Activated naive CD4-positive, alpha-beta T cell treated with anti-CD3 and anti-CD28 coated beads for 36 hours (primary cell): ENCODE data around the gene ACTR6. TPM values are rescaled to one million over a fixed set of nuclear protein-coding genes. Genes with fewer than 3 reads are reported as not detected.
A peak's percentile ranks its signal among the peaks of the same experiment; 100 is the strongest.

Experiments
- CTCF ChIA-PET: fragments of 350-600 bp; sonication (Branson Sonifier 250); formaldehyde crosslinking; loops from one replicate; lab custom pipeline; 2021; ENCODE audit warnings: antibody characterized with exemption; lab: Charles Lee
- DNase-seq: peaks from one replicate; pipeline ENCODE4 v3.0.0-alpha.2; 2020
- H3K27ac Mint-ChIP-seq: one replicate; pipeline ENCODE4 v1.8.0; 2021; ENCODE audit warnings: mild to moderate bottlenecking, mixed read lengths
- H3K27me3 Mint-ChIP-seq: one replicate; pipeline ENCODE4 v1.8.0; 2021; ENCODE audit warnings: low read depth, mixed read lengths
- H3K36me3 Mint-ChIP-seq: one replicate; pipeline ENCODE4 v1.8.0; 2021; ENCODE audit warnings: low read depth, mixed read lengths
- H3K4me1 Mint-ChIP-seq: one replicate; pipeline ENCODE4 v1.8.0; 2021; ENCODE audit warnings: low read depth, mixed read lengths
- H3K4me3 Mint-ChIP-seq: one replicate; pipeline ENCODE4 v1.8.0; 2021; ENCODE audit warnings: mild to moderate bottlenecking, moderate library complexity, mixed read lengths
- H3K9me3 Mint-ChIP-seq: one replicate; pipeline ENCODE4 v1.8.0; 2021; ENCODE audit warnings: mixed read lengths
- intact Hi-C: fragments of 100-400 bp; cut with micrococcal nuclease; formaldehyde crosslinking; loops from one replicate; pipeline ENCODE4 v1.15.1; 2023
- total RNA-seq, 2 experiments: library from RNA; stranded (reverse); gene quantifications; one replicate each; pipeline ENCODE4 v1.2.3, GENCODE V29; 2021

Gene ACTR6
- total RNA-seq, result 10 to 100 TPM; 38.0 to 41.8 TPM

DNA sequence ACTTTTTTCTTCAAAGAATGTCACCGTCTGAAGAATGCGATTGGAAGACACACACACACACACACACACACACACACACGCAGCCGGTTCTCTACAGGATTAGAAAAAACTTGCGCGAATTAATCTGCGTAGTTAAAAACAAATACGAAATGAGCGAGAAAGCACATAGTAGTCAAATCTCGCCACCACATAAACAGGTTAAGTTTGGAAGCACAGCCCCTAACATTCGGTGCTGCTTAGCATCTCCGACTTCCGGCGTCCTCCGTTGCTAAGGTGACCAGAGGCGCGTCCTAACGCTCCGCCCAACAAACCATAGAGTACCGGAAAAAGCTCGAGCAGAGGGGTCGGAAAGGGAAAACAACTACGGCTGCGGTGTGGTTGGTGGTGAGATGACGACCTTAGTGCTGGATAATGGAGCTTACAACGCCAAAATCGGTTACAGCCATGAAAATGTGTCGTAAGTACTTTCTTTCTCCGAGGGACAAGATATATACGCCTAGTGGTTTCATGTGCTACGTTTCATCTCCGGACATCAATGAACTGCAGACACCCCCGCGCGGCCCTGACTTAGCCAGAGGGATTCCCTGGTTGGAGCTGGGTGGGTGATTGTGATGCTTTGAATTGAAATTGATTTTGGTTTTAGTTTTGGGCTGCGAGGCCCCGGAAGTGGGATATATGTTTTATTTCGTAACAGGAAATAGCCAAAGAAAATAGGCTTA lies at the start of gene ACTR6:
Gene ACTR6, plus strand, starts transcription at position 353 of the 719 bp plus-strand sequence. Its CDS starts 37 bp downstream, at position 390.
- H3K36me3 Mint-ChIP-seq, result peaks cover 6% of the 10 kb centered on the region
- intact Hi-C loops, result loop anchor here (1.0 to 5.0 kb wide), 9 partner anchors 36 to 1698 kb away; partner anchors contain the start of genes APAF1, BLTP3B, DEPDC4 and SCYL2
- H3K4me3 Mint-ChIP-seq, result peak within 1 kb of the TSS; percentile 99
- CTCF ChIA-PET, result interaction anchor here (2.0 kb wide), 1 partner anchor 54 kb away, joined by 6 read pairs; no protein-coding TSS in a partner anchor
- H3K27me3 Mint-ChIP-seq, result no peaks in the 10 kb centered on the region
- peaks cover 27% of the 10 kb centered on the region for H3K4me1 Mint-ChIP-seq
- DNase-seq, result peak; percentile 98
- peak within 1 kb of the TSS; percentile 99 for H3K27ac Mint-ChIP-seq
- no peaks in the 10 kb centered on the region for H3K9me3 Mint-ChIP-seq

DNA sequence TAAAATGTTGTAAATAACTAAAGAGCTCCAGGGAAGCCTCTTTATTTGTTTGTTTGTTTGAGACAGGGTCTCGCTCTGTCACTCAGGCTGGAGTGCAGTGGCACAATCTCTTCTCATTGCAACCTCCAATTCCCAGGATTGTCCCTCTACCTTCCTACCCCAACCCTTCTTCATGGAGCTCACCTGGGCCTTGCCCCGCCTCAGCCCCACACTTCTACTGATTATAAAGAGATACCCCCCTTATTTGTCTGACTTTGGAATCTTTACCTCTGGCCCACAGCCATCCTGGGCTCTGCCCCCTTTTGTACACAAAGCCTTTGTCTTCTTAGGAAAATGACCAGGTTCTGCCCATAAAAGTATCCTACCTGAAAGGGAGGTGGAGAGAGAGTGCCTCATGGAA lies 48.8 kb upstream of the ACTR6 start:
- CTCF ChIA-PET, result interaction anchor here (0.6 kb wide), 1 partner anchor 141 kb away, joined by 3 read pairs; no protein-coding TSS in a partner anchor
- no peaks in the 10 kb centered on the region for H3K36me3 Mint-ChIP-seq
- DNase-seq, result no peak
- H3K4me3 Mint-ChIP-seq, result no peak overlapping the region
- H3K27me3 Mint-ChIP-seq, result no peaks in the 10 kb centered on the region
- intact Hi-C loops, result loop anchor here (5.0 kb wide), 1 partner anchor 591 kb away; no protein-coding TSS in a partner anchor
- no peak overlapping the region for H3K27ac Mint-ChIP-seq
- H3K9me3 Mint-ChIP-seq, result no peaks in the 10 kb centered on the region
- H3K4me1 Mint-ChIP-seq, result peaks cover 6% of the 10 kb centered on the region

DNA sequence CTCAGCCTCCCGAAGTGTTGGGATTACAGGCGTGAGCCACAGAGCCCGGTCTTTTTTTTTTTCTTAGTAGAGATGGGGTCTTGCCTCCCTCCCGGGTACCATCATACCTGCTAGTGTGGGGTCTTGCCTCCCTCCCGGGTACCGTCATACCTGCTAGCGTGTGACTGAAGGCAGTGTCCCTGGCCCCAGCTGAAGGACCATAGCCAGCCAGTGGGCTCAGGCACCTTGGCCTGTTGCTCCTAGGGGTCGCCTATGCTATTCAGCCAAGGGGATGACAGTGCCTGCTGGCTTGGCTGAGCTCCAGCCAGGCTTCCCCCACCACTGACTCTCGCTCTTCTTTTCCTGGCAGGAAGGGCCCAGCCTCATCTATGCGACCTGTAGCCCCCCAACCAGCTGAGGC lies 47.5 kb upstream of the ACTR6 start:
- Mint-ChIP-seq H3K27me3 (no peaks in the 10 kb centered on the region), H3K36me3 (no peaks in the 10 kb centered on the region), H3K27ac (no peak overlapping the region), H3K4me3 (no peak overlapping the region), H3K4me1 (peaks cover 6% of the 10 kb centered on the region), H3K9me3 (no peaks in the 10 kb centered on the region)
- CTCF ChIA-PET, result interaction anchor here (1.1 to 2.1 kb wide), 2 partner anchors 8 to 13 kb away, joined by 4 to 27 read pairs; partner anchors contain the start of gene BLTP3B
- intact Hi-C loops, result loop anchor here (5.0 kb wide), 1 partner anchor 589 kb away; no protein-coding TSS in a partner anchor
- no peak for DNase-seq

DNA sequence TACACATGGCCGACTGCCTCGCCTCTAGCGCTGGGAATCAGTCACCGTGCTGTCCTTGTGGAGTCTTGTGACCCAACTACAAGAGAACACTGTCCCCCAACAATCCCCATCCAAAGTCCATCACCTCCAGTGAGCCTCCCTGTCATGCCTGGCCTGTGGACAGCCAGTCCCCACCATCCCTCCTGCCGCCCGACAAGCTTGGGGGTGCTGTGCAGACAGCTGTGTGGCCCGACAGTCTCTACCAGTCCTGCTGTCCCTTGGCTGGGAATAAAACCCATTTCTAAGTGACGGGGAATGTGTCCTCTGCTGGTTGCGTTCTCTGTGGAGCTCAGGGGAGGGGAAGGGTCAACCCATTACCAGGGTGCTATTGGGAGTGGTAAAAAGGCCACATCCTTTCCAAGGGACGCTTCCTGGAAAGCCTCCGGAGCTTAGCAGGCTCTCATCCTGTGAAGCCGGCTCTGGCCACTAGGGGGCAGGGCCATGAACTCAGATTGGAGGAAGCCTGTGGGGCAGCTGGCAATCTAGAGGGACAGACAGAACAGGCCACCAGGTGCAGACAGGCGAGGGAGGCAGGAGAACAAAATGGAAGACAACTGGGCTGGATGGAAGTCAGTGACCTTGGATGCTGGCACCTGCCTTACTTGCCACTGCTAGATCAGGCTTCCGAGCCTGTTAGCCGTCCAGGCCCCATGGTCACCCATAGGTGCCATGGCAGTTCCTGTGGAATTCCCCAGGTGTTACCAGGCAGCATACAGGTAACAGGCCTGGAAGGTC lies 46.0 kb upstream of the ACTR6 start:
- intact Hi-C loops, result loop anchor here (2.0 to 5.0 kb wide), 2 partner anchors 250 to 588 kb away; no protein-coding TSS in a partner anchor
- CTCF ChIA-PET, result interaction anchor here (0.6 to 2.3 kb wide), 23 partner anchors 10 to 1111 kb away, joined by 3 to 27 read pairs (median 3); partner anchors contain the start of gene BLTP3B
- Mint-ChIP-seq H3K4me3 (no peak overlapping the region), H3K9me3 (no peaks in the 10 kb centered on the region), H3K36me3 (no peaks in the 10 kb centered on the region), H3K27ac (no peak overlapping the region), H3K27me3 (no peaks in the 10 kb centered on the region), H3K4me1 (peaks cover 6% of the 10 kb centered on the region)
- DNase-seq, result peak; percentile 79

DNA sequence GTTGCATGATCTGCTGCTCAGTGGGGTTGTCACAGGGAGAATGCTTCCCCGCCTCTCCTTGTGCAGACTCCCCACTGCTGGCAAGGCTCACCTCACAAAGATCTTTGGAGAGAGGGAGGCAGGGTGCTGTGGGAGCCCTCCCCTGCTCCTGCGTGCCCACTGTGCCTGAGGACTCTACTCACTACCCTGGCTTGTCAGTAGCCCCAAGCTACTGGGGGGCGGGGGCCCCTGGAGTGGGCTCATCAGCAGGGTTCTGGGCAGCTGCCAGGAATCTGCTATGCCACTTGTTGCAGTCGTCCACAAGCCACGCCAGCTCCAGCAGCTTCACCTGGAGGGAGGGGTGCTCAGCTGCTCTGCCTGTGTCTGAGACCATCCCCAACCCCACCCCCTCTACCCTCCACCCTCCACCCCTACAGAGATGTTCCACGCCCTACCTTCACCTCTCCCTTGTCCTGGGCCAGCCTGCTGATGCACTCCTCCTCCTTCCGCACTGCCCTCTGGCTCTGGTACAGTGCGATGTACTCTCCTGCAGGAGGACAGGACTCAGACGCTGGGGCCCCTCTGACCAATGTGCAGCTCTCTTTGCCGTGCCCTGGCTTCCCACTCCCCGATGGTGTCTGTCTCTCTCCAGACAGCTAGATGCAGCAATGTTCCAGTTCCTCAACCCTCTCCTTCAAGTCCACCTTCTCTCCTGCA lies 43.7 kb upstream of the ACTR6 start:
- no peaks in the 10 kb centered on the region for H3K36me3 Mint-ChIP-seq
- peaks cover 6% of the 10 kb centered on the region for H3K4me1 Mint-ChIP-seq
- H3K4me3 Mint-ChIP-seq, result no peak overlapping the region
- intact Hi-C loops, result no loop called here
- H3K27ac Mint-ChIP-seq, result no peak overlapping the region
- no peaks in the 10 kb centered on the region for H3K9me3 Mint-ChIP-seq
- no peak for DNase-seq
- no peaks in the 10 kb centered on the region for H3K27me3 Mint-ChIP-seq
- CTCF ChIA-PET, result interaction anchor here (1.2 kb wide), 1 partner anchor 21 kb away, joined by 4 read pairs; no protein-coding TSS in a partner anchor

DNA sequence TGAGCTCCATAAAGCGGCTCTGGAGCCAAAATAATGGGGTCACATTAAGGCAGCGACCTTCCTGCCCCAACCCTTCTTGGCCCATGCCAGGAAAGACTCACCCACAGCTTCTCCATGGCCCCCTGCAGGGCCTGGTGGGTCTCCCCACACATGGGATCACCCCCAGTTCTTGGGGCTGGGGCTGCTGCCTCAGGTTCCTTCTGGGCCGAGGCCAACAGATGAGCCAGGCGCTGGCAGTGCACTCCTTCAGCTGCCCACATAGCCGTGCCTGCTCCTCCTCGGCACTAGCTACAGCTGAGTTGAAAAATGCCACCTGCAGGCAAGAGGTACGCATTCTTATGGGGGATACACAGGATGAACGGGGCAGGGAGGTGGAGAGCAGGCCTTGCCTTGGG lies 43.2 kb upstream of the ACTR6 start:
- no peak for DNase-seq
- Mint-ChIP-seq H3K4me1 (peaks cover 6% of the 10 kb centered on the region), H3K36me3 (no peaks in the 10 kb centered on the region), H3K27ac (no peak overlapping the region), H3K9me3 (no peaks in the 10 kb centered on the region), H3K4me3 (no peak overlapping the region), H3K27me3 (no peaks in the 10 kb centered on the region)
- intact Hi-C loops, result no loop called here
- CTCF ChIA-PET, result interaction anchor here (1.2 kb wide), 1 partner anchor 21 kb away, joined by 4 read pairs; no protein-coding TSS in a partner anchor

DNA sequence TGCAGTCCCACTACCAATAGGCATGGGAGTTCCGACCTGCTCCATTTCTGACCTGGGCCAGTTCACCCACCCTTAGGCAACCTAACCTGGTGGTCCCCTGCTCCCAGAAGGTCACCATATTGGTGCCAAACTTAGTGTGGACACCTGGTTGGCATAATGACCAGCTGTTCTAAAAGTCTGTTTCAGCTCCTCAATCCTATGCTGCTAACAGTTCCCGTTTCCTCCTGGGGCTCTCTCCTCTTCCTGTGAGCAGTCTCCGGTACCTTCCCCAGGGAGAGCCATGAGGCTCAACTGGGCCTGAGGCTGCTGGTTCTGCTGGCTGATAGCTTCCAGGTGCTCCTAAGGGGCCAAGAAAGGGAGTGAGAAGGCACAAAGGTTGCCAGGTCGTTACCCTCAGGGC lies 42.1 kb upstream of the ACTR6 start:
- H3K27ac Mint-ChIP-seq, result no peak overlapping the region
- no peaks in the 10 kb centered on the region for H3K36me3 Mint-ChIP-seq
- peaks cover 7% of the 10 kb centered on the region for H3K4me1 Mint-ChIP-seq
- H3K4me3 Mint-ChIP-seq, result no peak overlapping the region
- no peaks in the 10 kb centered on the region for H3K9me3 Mint-ChIP-seq
- CTCF ChIA-PET, result no interaction called here
- H3K27me3 Mint-ChIP-seq, result no peaks in the 10 kb centered on the region
- intact Hi-C loops, result no loop called here
- no peak for DNase-seq

DNA sequence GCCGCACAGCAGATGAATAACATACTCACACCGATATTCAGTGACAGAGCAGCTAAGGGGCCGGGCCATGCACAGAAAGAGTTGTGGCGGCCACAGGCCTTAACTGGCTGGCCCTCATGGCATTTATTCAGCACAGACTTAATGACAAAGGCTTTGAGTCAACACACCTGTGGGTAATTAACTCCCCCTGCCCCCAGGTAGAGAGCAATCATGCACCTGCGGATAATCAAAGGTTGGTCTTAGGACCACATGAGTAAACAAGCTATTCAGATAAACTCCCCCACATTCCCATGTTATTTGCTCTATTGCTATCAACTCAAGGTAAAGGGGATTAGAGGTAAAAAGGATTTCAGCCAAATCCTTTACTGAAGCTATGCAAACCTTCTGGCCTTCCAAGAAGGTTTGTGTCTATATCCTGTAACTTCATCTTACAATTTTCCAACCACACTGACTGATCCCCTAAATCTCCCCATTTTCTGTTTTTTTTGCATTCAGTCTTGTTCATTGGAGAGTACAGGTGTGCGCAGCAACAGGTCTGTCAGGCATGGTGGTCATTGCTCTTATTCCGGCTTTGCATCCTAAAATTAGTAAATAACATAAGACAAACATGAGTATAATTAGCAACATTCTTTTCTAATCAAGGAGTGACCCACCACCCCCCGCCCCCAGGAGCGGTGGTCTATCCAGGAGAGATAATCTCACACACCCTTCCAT lies 41.1 kb upstream of the ACTR6 start:
- CTCF ChIA-PET, result interaction anchor here (1.0 kb wide), 1 partner anchor 26 kb away, joined by 3 read pairs; no protein-coding TSS in a partner anchor
- Mint-ChIP-seq H3K36me3 (no peaks in the 10 kb centered on the region), H3K27me3 (no peaks in the 10 kb centered on the region), H3K27ac (no peak overlapping the region), H3K4me1 (peaks cover 10% of the 10 kb centered on the region), H3K9me3 (no peaks in the 10 kb centered on the region), H3K4me3 (no peak overlapping the region)
- DNase-seq, result no peak
- intact Hi-C loops, result no loop called here

DNA sequence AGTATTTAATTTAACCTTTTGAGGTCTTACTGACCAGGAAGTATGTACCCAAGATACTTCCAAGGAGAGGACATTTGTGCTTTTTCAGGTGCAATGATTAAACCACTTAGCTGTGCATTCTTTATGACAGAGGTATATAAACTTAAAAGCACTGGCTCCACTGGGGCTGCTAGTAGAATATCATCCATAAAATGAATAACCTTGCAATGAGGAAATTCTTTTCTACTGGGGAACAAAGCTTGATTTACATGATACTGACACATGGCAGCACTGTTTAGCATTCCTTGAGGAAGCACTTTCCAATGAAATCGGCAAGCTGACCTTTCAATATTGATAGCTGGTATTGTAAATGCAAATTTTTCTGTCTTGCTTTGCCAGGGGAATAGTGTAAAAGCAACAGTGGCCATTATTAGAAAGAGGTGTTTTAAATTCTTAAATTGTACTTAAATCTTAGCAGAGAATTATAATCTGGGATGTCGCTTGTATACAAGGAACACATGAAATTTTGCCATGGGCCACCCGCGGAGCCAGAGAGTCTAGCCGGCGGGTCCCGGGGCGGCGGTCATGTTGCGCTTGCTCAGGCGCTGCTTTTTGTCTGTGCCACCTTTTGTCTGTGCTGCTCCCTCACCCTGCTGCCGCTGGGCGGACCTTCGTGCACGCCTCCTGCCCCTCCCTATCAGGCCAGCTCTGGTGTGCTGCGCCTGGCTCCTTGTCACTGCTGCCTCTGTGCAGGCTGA lies 37.0 kb upstream of the ACTR6 start:
- Mint-ChIP-seq H3K27ac (no peak overlapping the region), H3K4me1 (peaks cover 6% of the 10 kb centered on the region), H3K9me3 (no peaks in the 10 kb centered on the region), H3K36me3 (no peaks in the 10 kb centered on the region), H3K4me3 (peak overlapping the region; percentile 60), H3K27me3 (no peaks in the 10 kb centered on the region)
- DNase-seq, result peak; percentile 81
- intact Hi-C loops, result loop anchor here (1.0 to 2.0 kb wide), 2 partner anchors 21 to 37 kb away; partner anchors contain the start of genes ACTR6 and BLTP3B
- CTCF ChIA-PET, result interaction anchor here (1.2 to 2.8 kb wide), 3 partner anchors 9 to 241 kb away, joined by 4 to 14 read pairs (median 5); no protein-coding TSS in a partner anchor

DNA sequence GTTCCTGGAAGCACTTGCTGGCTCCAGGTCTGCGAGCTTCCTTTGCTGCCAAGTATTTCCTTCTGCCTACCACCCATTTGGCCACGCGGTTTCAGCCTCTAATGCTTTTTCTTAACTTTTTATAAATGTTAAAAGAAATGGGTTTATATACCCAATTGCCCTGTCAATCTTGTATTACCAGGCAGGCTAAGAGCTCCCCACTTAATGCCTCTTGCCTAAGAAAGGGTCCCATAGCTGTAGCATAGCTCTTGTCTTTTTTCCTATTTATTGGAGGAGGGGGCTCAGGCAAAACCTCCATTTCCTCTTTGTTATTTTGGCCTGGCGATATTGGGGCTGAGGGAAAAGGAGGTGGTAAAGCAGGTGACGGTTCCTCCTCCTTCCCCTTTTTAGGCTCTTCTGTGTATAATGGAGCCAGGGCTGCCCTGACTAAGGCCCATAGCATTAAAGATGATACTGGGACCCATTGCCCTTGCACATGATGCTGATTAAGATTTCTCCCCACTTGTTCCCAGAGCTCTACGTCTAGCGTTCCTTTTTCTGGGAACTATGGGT lies 36.4 kb upstream of the ACTR6 start:
- DNase-seq, result no peak
- Mint-ChIP-seq H3K4me3 (peak overlapping the region; percentile 60), H3K27me3 (no peaks in the 10 kb centered on the region), H3K27ac (no peak overlapping the region), H3K36me3 (no peaks in the 10 kb centered on the region), H3K9me3 (no peaks in the 10 kb centered on the region), H3K4me1 (peaks cover 6% of the 10 kb centered on the region)
- CTCF ChIA-PET, result interaction anchor here (1.2 to 2.8 kb wide), 3 partner anchors 10 to 241 kb away, joined by 4 to 14 read pairs (median 5); no protein-coding TSS in a partner anchor
- intact Hi-C loops, result loop anchor here (1.0 to 2.0 kb wide), 2 partner anchors 21 to 36 kb away; partner anchors contain the start of genes ACTR6 and BLTP3B
